Astrocyte (in vitro differentiated cells and primary cell): ENCODE results near the gene TMEM119. TPM values are rescaled to one million over a fixed set of nuclear protein-coding genes. Genes with fewer than 3 reads are reported as not detected.

ENCODE experiments used
- DNase-seq: peaks from one replicate; pipeline ENCODE4 v3.0.0-alpha.2; 2010; ENCODE audit warnings: low read depth
- FAIRE-seq: peaks from 2 replicates; lab custom pipeline; 2011; peaks lifted over from hg19 to GRCh38; lab: Jason Lieb, UNC
- H2AFZ ChIP-seq: 2 replicates; pipeline ENCODE4 v1.6.0; 2012; ENCODE audit warnings: low read depth, low read length, inconsistent platforms
- H3K27ac ChIP-seq: 2 replicates; pipeline ENCODE4 v1.5.1; 2011; ENCODE audit warnings: low read depth, low read length, inconsistent platforms
- H3K27me3 ChIP-seq: 2 replicates; pipeline ENCODE4 v1.6.0; 2011; ENCODE audit warnings: low read length, inconsistent platforms; ENCODE audit not compliant: insufficient read depth
- H3K36me3 ChIP-seq: 2 replicates; pipeline ENCODE4 v1.5.1; 2011; ENCODE audit warnings: low read length, inconsistent platforms; ENCODE audit not compliant: insufficient read depth
- H3K4me1 ChIP-seq: 2 replicates; pipeline ENCODE4 v1.5.1; 2011; ENCODE audit warnings: low read length, inconsistent platforms; ENCODE audit not compliant: insufficient read depth
- H3K4me2 ChIP-seq: 2 replicates; pipeline ENCODE4 v1.6.0; 2012; ENCODE audit warnings: low read length, inconsistent platforms
- H3K4me3 ChIP-seq: 2 replicates; pipeline ENCODE4 v1.5.1; 2011; ENCODE audit warnings: low read depth, mild to moderate bottlenecking, low read length, inconsistent platforms; ENCODE audit not compliant: insufficient read depth
- H3K79me2 ChIP-seq: 2 replicates; pipeline ENCODE4 v1.6.0; 2012; ENCODE audit warnings: mild to moderate bottlenecking, low read length, inconsistent platforms; ENCODE audit not compliant: insufficient read depth
- H3K9ac ChIP-seq: 2 replicates; pipeline ENCODE4 v1.6.0; 2012; ENCODE audit warnings: mild to moderate bottlenecking, low read length, inconsistent platforms
- H3K9me3 ChIP-seq: 2 replicates; pipeline ENCODE4 v1.5.1; 2012; ENCODE audit warnings: low read depth, mild to moderate bottlenecking, low read length, inconsistent platforms; ENCODE audit not compliant: insufficient read depth
- H4K20me1 ChIP-seq: 2 replicates; pipeline ENCODE4 v1.6.0; 2012; ENCODE audit warnings: low read length, inconsistent platforms; ENCODE audit not compliant: insufficient read depth
- H3K27ac Mint-ChIP-seq: one replicate; pipeline ENCODE4 v1.8.0; 2021; ENCODE audit warnings: mild to moderate bottlenecking, mixed read lengths; ENCODE audit not compliant: unreplicated experiment
- H3K27me3 Mint-ChIP-seq: one replicate; pipeline ENCODE4 v1.8.0; 2021; ENCODE audit warnings: low read depth, mixed read lengths; ENCODE audit not compliant: unreplicated experiment
- H3K36me3 Mint-ChIP-seq: one replicate; pipeline ENCODE4 v1.8.0; 2021; ENCODE audit warnings: low read depth, mixed read lengths; ENCODE audit not compliant: unreplicated experiment
- H3K4me1 Mint-ChIP-seq: one replicate; pipeline ENCODE4 v1.8.0; 2021; ENCODE audit warnings: low read depth, mixed read lengths; ENCODE audit not compliant: unreplicated experiment
- H3K4me3 Mint-ChIP-seq: one replicate; pipeline ENCODE4 v1.8.0; 2021; ENCODE audit warnings: mild to moderate bottlenecking, moderate library complexity, mixed read lengths; ENCODE audit not compliant: unreplicated experiment
- H3K9me3 Mint-ChIP-seq: one replicate; pipeline ENCODE4 v1.8.0; 2021; ENCODE audit warnings: mild to moderate bottlenecking, mixed read lengths; ENCODE audit not compliant: unreplicated experiment
- CTCF ChIP-seq: IDR thresholded peaks from 2 replicates; pipeline ENCODE4 v1.5.1; 2011; ENCODE audit warnings: low read depth, mild to moderate bottlenecking, inconsistent platforms, low read length, moderate library complexity; ENCODE audit not compliant: insufficient read depth
- EZH2 ChIP-seq: IDR thresholded peaks from 2 replicates; pipeline ENCODE4 v1.6.1; 2012; ENCODE audit warnings: mild to moderate bottlenecking, low read length, inconsistent platforms; ENCODE audit not compliant: insufficient read depth
- total RNA-seq: library from RNA; stranded (reverse); gene quantifications from 2 replicates; pipeline ENCODE4 v1.2.1, GENCODE V29; 2021

The TMEM119 gene
- total RNA-seq, 1 donor from 2014 or later, result 0.91 TPM

GRCh38 chr12:108614041-108614440 is 16.2 kb upstream of the TMEM119 start:
- TF ChIP-seq EZH2, result no peak
- no peak for DNase-seq
- Histone ChIP-seq H3K4me3 (no peak overlapping the region), H3K27me3 (no peaks in the 10 kb centered on the region), H4K20me1 (no peaks in the 10 kb centered on the region), H3K4me1 (peaks cover 31% of the 10 kb centered on the region), H2AFZ (no peak overlapping the region), H3K27ac (no peak overlapping the region), H3K36me3 (no peaks in the 10 kb centered on the region), H3K9me3 (peaks cover 4% of the 10 kb centered on the region), H3K4me2 (no peak overlapping the region), H3K9ac (no peak overlapping the region), H3K79me2 (no peaks in the 10 kb centered on the region)
- Mint-ChIP-seq H3K27ac (no peak overlapping the region), H3K4me3 (no peak overlapping the region), H3K4me1 (peaks cover 30% of the 10 kb centered on the region), H3K9me3 (peaks cover 5% of the 10 kb centered on the region), H3K36me3 (peaks cover 6% of the 10 kb centered on the region), H3K27me3 (no peaks in the 10 kb centered on the region)
- FAIRE-seq, result no peak

GRCh38 chr12:108613548-108613947 is 15.7 kb upstream of the TMEM119 start:
- Histone ChIP-seq H3K27ac (no peak overlapping the region), H3K4me1 (peaks cover 31% of the 10 kb centered on the region), H3K4me2 (no peak overlapping the region), H4K20me1 (no peaks in the 10 kb centered on the region), H2AFZ (no peak overlapping the region), H3K79me2 (no peaks in the 10 kb centered on the region), H3K27me3 (no peaks in the 10 kb centered on the region), H3K9me3 (peaks cover 4% of the 10 kb centered on the region), H3K9ac (no peak overlapping the region), H3K36me3 (no peaks in the 10 kb centered on the region), H3K4me3 (no peak overlapping the region)
- Mint-ChIP-seq H3K36me3 (peaks cover 6% of the 10 kb centered on the region), H3K4me1 (peaks cover 28% of the 10 kb centered on the region), H3K9me3 (peaks cover 5% of the 10 kb centered on the region), H3K27ac (peak overlapping the region; percentile 47), H3K27me3 (no peaks in the 10 kb centered on the region), H3K4me3 (no peak overlapping the region)
- DNase-seq, result no peak
- no peak for TF ChIP-seq EZH2
- no peak for TF ChIP-seq CTCF
- no peak for FAIRE-seq

GRCh38 chr12:108612788-108613282 is 15.0 kb upstream of the TMEM119 start:
- peak overlapping the region; percentile 13 for H3K4me2 ChIP-seq
- H3K36me3 ChIP-seq, result no peaks in the 10 kb centered on the region
- TF ChIP-seq CTCF (no peak), EZH2 (no peak)
- H3K36me3 Mint-ChIP-seq, result peaks cover 6% of the 10 kb centered on the region
- no peak overlapping the region for H3K27ac Mint-ChIP-seq
- H3K9me3 ChIP-seq, result peaks cover 4% of the 10 kb centered on the region
- no peaks in the 10 kb centered on the region for H3K79me2 ChIP-seq
- peaks cover 5% of the 10 kb centered on the region for H3K9me3 Mint-ChIP-seq
- no peak overlapping the region for H2AFZ ChIP-seq
- DNase-seq, result peak; percentile 22
- H3K4me3 Mint-ChIP-seq, result no peak overlapping the region
- no peak overlapping the region for H3K4me3 ChIP-seq
- no peaks in the 10 kb centered on the region for H3K27me3 ChIP-seq
- peaks cover 26% of the 10 kb centered on the region for H3K4me1 Mint-ChIP-seq
- H3K27me3 Mint-ChIP-seq, result no peaks in the 10 kb centered on the region
- no peak for FAIRE-seq
- peaks cover 31% of the 10 kb centered on the region for H3K4me1 ChIP-seq
- H4K20me1 ChIP-seq, result no peaks in the 10 kb centered on the region
- peak overlapping the region; percentile 62 for H3K27ac ChIP-seq
- no peak overlapping the region for H3K9ac ChIP-seq
